K562 (cell line): ENCODE results near the gene PPP1R13L. TPM values are rescaled to one million over a fixed set of nuclear protein-coding genes. Genes with fewer than 3 reads are reported as not detected.

ENCODE experiments used
- ATAC-seq: fragments of 200-7000 bp; cut with Tn5 transposase; 3 replicates; pipeline ENCODE4 v1.9.1; 2020; ENCODE audit warnings: moderate library complexity
- BruUV-seq: library from RNA; stranded (reverse); fragments of 400-500 nt; replicated peaks from 2 replicates; lab custom pipeline; 2021; lab: Mats Ljungman, UMichigan
- CTCF ChIA-PET: fragments of 300-600 bp; formaldehyde crosslinking; extraction: SDS; loops from one replicate; lab custom pipeline; 2021; ENCODE audit warnings: low intra/inter-chr PET ratio; lab: Yijun Ruan, JAX
- POLR2A ChIA-PET: fragments of 300-600, 350-650 bp; sonication (Branson Sonifier 250); formaldehyde crosslinking; extraction: SDS; loops from one replicate; lab custom pipeline; 2021; ENCODE audit warnings: antibody characterized with exemption, inconsistent platforms; lab: Yijun Ruan, JAX
- DNase-seq, 4 experiments: peaks; one replicate each; pipeline versions ENCODE4 v3.0.0 to v3.0.0-alpha.2; 2011 to 2018; ENCODE audit warnings: low spot score in 3 of 4, mixed read lengths in 3 of 4; ENCODE audit errors: extremely low read depth in 1 of 4
- FAIRE-seq: peaks from 2 replicates; lab custom pipeline; 2011; peaks lifted over from hg19 to GRCh38; lab: Jason Lieb, UNC
- H2AFZ ChIP-seq: 2 replicates; pipeline ENCODE4 v1.6.0; 2011; ENCODE audit warnings: low read depth, low read length, control low read depth, inconsistent platforms
- H3K27ac ChIP-seq: fragments of 200-600 bp; 3 replicates; pipeline ENCODE4 v1.8.0; 2011; ENCODE audit warnings: low read depth, mild to moderate bottlenecking, control low read depth, inconsistent platforms, low read length, moderate library complexity, mixed read lengths; ENCODE audit errors: extremely low read depth
- H3K27me3 ChIP-seq, 2 experiments: fragments of 300-600 bp in 1 of 2; 2 replicates in 1 of 2; 3 replicates in 1 of 2; pipeline versions ENCODE4 v1.6.0 to v1.8.0; 2011; ENCODE audit warnings: inconsistent platforms in 2 of 2, low read length in 2 of 2, mild to moderate bottlenecking in 1 of 2, mixed read lengths in 1 of 2, moderate library complexity in 1 of 2; ENCODE audit not compliant: control insufficient read depth in 2 of 2, insufficient read depth in 2 of 2
- H3K36me3 ChIP-seq: fragments of 300-600 bp; 3 replicates; pipeline ENCODE4 v1.8.0; 2011; ENCODE audit warnings: mild to moderate bottlenecking, low read length, inconsistent platforms; ENCODE audit not compliant: control insufficient read depth, insufficient read depth
- H3K4me1 ChIP-seq, 2 experiments: fragments of 200-600 bp in 1 of 2; replicated peaks in 1 of 2; 2 replicates in 1 of 2; 3 replicates in 1 of 2; pipeline versions ENCODE4 v1.5.1 to v1.8.0; 2011; ENCODE audit warnings: inconsistent platforms in 2 of 2, low read length in 2 of 2, mild to moderate bottlenecking in 1 of 2, mixed read lengths in 1 of 2, moderate library complexity in 1 of 2; ENCODE audit not compliant: control insufficient read depth in 2 of 2, insufficient read depth in 2 of 2
- H3K4me2 ChIP-seq: 2 replicates; pipeline ENCODE4 v1.6.1; 2011; ENCODE audit warnings: low read length, control low read depth, inconsistent platforms, mixed read lengths; ENCODE audit not compliant: insufficient read depth
- H3K4me3 ChIP-seq: fragments of 200-600 bp; sonication (generic), shearing (Covaris generic); 2 replicates; pipeline ENCODE4 v1.5.1; 2016; ENCODE audit warnings: control low read depth, inconsistent platforms
- H3K79me2 ChIP-seq: fragments of 200-600 bp; 3 replicates; pipeline ENCODE4 v1.8.0; 2011; ENCODE audit warnings: low read length, inconsistent platforms; ENCODE audit not compliant: control insufficient read depth, insufficient read depth
- H3K9ac ChIP-seq, 2 experiments: 2 replicates each; pipeline versions ENCODE4 v1.6.0 to v1.6.1; 2011; ENCODE audit warnings: low read depth in 2 of 2, low read length in 2 of 2, control low read depth in 1 of 2, inconsistent platforms in 1 of 2, mild to moderate bottlenecking in 1 of 2, mixed read lengths in 1 of 2; ENCODE audit not compliant: insufficient read depth in 1 of 2
- H3K9me1 ChIP-seq: one replicate; pipeline ENCODE4 v1.6.0; 2011; ENCODE audit warnings: inconsistent platforms, mild to moderate bottlenecking, low read length, moderate library complexity; ENCODE audit not compliant: control insufficient read depth, insufficient read depth
- H3K9me3 ChIP-seq: replicated peaks from 2 replicates; pipeline ENCODE4 v1.5.1; 2011; ENCODE audit warnings: low read depth, low read length, inconsistent platforms; ENCODE audit not compliant: control insufficient read depth, insufficient read depth
- H4K20me1 ChIP-seq: replicated peaks from 2 replicates; pipeline ENCODE4 v1.6.1; 2011; ENCODE audit warnings: low read length, inconsistent platforms, mixed read lengths; ENCODE audit not compliant: control insufficient read depth, insufficient read depth
- ZNF318 ChIP-seq, 2 experiments: fragments of 450-650 bp; IDR thresholded peaks; 2 replicates each; pipeline ENCODE4 v1.6.1; 2016; ENCODE audit warnings: mild to moderate bottlenecking in 2 of 2, borderline replicate concordance in 1 of 2, low read depth in 1 of 2, moderate library complexity in 1 of 2
- ZNF512 ChIP-seq: IDR thresholded peaks from 2 replicates; pipeline ENCODE4 v1.6.1; 2016; ENCODE audit warnings: missing genetic modification characterization, missing compliant biosample characterization
- WGBS: fragments of 100-300 bp; shearing (Covaris generic); methylation state at CpG from one replicate; pipeline ENCODE4 v1.1.6; 2016; ENCODE audit warnings: low coverage, mixed read lengths; ENCODE audit not compliant: insufficient coverage; ENCODE audit errors: missing lambda C conversion rate; 5-methylcytosine and 5-hydroxymethylcytosine counted together
- in situ Hi-C: fragments of 300-500 bp; cut with MboI; formaldehyde crosslinking; loops from 4 replicates; pipeline ENCODE4 v1.15.0; 2018; ENCODE audit warnings: inconsistent platforms, mixed read lengths
- intact Hi-C: fragments of 100-400 bp; cut with micrococcal nuclease; formaldehyde crosslinking; loops from 2 replicates; pipeline ENCODE4 v1.14.2; 2022
- polyA plus RNA-seq, 8 experiments: library from polyadenylated mRNA; depleted of rRNA in 4 of 8; stranded (reverse) in 5 of 8; unstranded in 3 of 8; fragments of >200 nt; fragmentation: Nextera tagmentation in 2 of 8; fragmentation: Illumina TruSeq in 1 of 8; extraction: Ambion mirVana in 2 of 8; extraction: Trizol in 1 of 8; gene quantifications; 2 replicates each; pipeline versions ENCODE4 v1.2.1 to v1.2.3, GENCODE V29; 2011 to 2014; ENCODE audit warnings: inconsistent platforms in 1 of 8, missing spikeins in 1 of 8
- total RNA-seq, 7 experiments: library from RNA; depleted of rRNA in 6 of 7; stranded (reverse); fragments of >200 nt in 6 of 7; fragmentation: Illumina TruSeq in 2 of 7; extraction: Trizol in 2 of 7; gene quantifications; 2 replicates each; pipeline versions ENCODE4 v1.2.1 to v1.2.3, GENCODE V29; 2011 to 2021; ENCODE audit warnings: low replicate concordance in 1 of 7
- TF ChIP-seq, protein P1 (sequence below): fragments of 150-350 bp; IDR thresholded peaks from 2 replicates; pipeline ENCODE4 v1.6.1; 2014; ENCODE audit warnings: low read depth, mild to moderate bottlenecking, low read length, borderline replicate concordance

Gene PPP1R13L
- total and polyA plus RNA-seq, 9 of the 15 experiments (the other 6 are each of a cell fraction or from before 2014, with no cell fraction given), result 0.32 to 6.7 (median 2.0) TPM

DNA sequence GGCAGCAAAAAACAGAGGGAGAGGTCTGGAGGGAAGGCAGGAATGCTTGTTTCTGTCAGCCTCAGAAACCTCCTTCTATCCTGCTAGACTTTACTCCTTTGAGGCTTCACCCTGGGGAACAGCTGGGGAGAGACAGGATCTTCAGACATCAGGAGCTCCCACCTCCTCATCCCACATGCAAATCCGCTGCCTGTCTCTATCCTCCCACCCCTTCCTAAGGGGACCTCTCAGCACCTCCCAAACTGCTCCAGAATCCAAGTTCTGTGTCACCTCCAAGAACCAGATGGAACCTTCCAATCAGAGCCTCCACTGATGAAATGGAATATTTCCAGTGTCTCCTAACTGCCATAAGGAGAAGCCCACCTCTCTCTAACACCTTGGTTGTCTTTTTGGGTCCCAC, 24.8 kb downstream of the PPP1R13L start:
- no peak overlapping the region for H3K4me3 ChIP-seq
- no peak overlapping the region for H3K4me2 ChIP-seq
- ChIA-PET CTCF (no interaction called here), POLR2A (interaction anchor here (1.5 kb wide), 1 partner anchor 19 kb away, joined by 5 read pairs; no protein-coding TSS in a partner anchor)
- no peaks in the 10 kb centered on the region for H3K9me1 ChIP-seq
- FAIRE-seq, result no peak
- no peaks in the 10 kb centered on the region for H3K36me3 ChIP-seq
- no peaks in the 10 kb centered on the region for H3K9me3 ChIP-seq
- intact Hi-C loops, result no loop called here
- peaks cover 0 to 3% of the 10 kb centered on the region in 2 experiments; a peak in 3 of 5 replicates for H3K27me3 ChIP-seq
- in situ Hi-C loops, result no loop called here
- BruUV-seq, result no TSS peak
- ATAC-seq, result no peak
- H2AFZ ChIP-seq, result no peak overlapping the region
- peak in 1 of 4 experiments; percentile 4 for DNase-seq
- H3K27ac ChIP-seq, result no peak overlapping the region
- peak overlapping the region in 1 of 2 experiments; percentile 47; a peak in 1 of 4 replicates for H3K9ac ChIP-seq
- peaks cover 0 to 7% of the 10 kb centered on the region in 2 experiments; a peak in 2 of 5 replicates for H3K4me1 ChIP-seq
- TF ChIP-seq ZNF512 (tag), result no peak
- TF ChIP-seq, protein P1, sequence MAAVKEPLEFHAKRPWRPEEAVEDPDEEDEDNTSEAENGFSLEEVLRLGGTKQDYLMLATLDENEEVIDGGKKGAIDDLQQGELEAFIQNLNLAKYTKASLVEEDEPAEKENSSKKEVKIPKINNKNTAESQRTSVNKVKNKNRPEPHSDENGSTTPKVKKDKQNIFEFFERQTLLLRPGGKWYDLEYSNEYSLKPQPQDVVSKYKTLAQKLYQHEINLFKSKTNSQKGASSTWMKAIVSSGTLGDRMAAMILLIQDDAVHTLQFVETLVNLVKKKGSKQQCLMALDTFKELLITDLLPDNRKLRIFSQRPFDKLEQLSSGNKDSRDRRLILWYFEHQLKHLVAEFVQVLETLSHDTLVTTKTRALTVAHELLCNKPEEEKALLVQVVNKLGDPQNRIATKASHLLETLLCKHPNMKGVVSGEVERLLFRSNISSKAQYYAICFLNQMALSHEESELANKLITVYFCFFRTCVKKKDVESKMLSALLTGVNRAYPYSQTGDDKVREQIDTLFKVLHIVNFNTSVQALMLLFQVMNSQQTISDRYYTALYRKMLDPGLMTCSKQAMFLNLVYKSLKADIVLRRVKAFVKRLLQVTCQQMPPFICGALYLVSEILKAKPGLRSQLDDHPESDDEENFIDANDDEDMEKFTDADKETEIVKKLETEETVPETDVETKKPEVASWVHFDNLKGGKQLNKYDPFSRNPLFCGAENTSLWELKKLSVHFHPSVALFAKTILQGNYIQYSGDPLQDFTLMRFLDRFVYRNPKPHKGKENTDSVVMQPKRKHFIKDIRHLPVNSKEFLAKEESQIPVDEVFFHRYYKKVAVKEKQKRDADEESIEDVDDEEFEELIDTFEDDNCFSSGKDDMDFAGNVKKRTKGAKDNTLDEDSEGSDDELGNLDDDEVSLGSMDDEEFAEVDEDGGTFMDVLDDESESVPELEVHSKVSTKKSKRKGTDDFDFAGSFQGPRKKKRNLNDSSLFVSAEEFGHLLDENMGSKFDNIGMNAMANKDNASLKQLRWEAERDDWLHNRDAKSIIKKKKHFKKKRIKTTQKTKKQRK, result no peak
- TF ChIP-seq ZNF318 (IDR thresholded peaks at IDR 0.05; ENCODE audit: borderline replicate concordance in 1 of 2, low read depth in 1 of 2), result no peak
- 0% methylated on average over 1 of the region's 1 CpG for WGBS
- no peaks in the 10 kb centered on the region for H4K20me1 ChIP-seq
- no peaks in the 10 kb centered on the region for H3K79me2 ChIP-seq
